A549 (cell line): Measurements from ENCODE around the gene DSCAM.

Experiments
- CBX2 ChIP-seq: fragments of 200-600 bp; sonication (generic); IDR thresholded peaks from 2 replicates; pipeline ENCODE4 v1.6.1; 2016; ENCODE audit warnings: low read depth, mild to moderate bottlenecking, borderline replicate concordance
- CEBPB ChIP-seq, 2 experiments: fragments of >200 bp in 1 of 2; sonication (Bioruptor Twin) in 1 of 2; formaldehyde crosslinking in 1 of 2; IDR thresholded peaks; 2 replicates each; pipeline ENCODE4 v1.6.1; 2012 to 2016
- CTCF ChIP-seq: fragments of >200 bp; sonication (Bioruptor Twin); formaldehyde crosslinking; IDR thresholded peaks from 3 replicates; pipeline ENCODE4 v1.5.1; 2016
- ELK1 ChIP-seq: fragments of 150-350 bp; IDR thresholded peaks from 2 replicates; pipeline ENCODE4 v1.6.1; 2014; ENCODE audit warnings: low read depth, mild to moderate bottlenecking, low read length
- EP300 ChIP-seq, 2 experiments: fragments of >200 bp; sonication (Bioruptor Twin); formaldehyde crosslinking; IDR thresholded peaks; 2 replicates in 1 of 2; 3 replicates in 1 of 2; pipeline ENCODE4 v1.6.1; 2016 to 2017
- KDM1A ChIP-seq: fragments of 200-600 bp; sonication (generic); IDR thresholded peaks from 2 replicates; pipeline ENCODE4 v1.6.1; 2016; ENCODE audit warnings: low read depth, mild to moderate bottlenecking
- MAFK ChIP-seq: fragments of 450-650 bp; IDR thresholded peaks from 2 replicates; pipeline ENCODE4 v1.6.1; 2014; ENCODE audit not compliant: partially characterized antibody
- MAX ChIP-seq: IDR thresholded peaks from 2 replicates; pipeline ENCODE4 v1.6.1; 2012
- MYC ChIP-seq: IDR thresholded peaks from 2 replicates; pipeline ENCODE4 v1.6.1; 2012; ENCODE audit warnings: mild to moderate bottlenecking, inconsistent platforms, low read length, improper control_type of control experiment, borderline replicate concordance
- NR3C1 ChIP-seq: fragments of >200 bp; sonication (Bioruptor Twin); formaldehyde crosslinking; IDR thresholded peaks from 3 replicates; pipeline ENCODE4 v1.6.1; 2017
- PBX3 ChIP-seq: IDR thresholded peaks from 2 replicates; pipeline ENCODE4 v1.6.1; 2012
- POLR2A ChIP-seq: IDR thresholded peaks from 2 replicates; pipeline ENCODE4 v1.6.1; 2012; ENCODE audit warnings: mild to moderate bottlenecking, low read length
- RFX5 ChIP-seq: fragments of 450-650 bp; IDR thresholded peaks from 2 replicates; pipeline ENCODE4 v1.7.1; 2014; ENCODE audit warnings: antibody characterized with exemption, mild to moderate bottlenecking, moderate library complexity
- SMC3 ChIP-seq: fragments of >200 bp; sonication (Bioruptor Twin); formaldehyde crosslinking; IDR thresholded peaks from 3 replicates; pipeline ENCODE4 v1.6.1; 2018; ENCODE audit warnings: inconsistent platforms

- TF ChIP-seq NR3C1 (no peak), MAFK (no peak), MYC (no peak), CTCF (no peak), CBX2 (no peak), MAX (no peak), EP300 (IDR thresholded peaks at IDR 0.05) (no peak), RFX5 (no peak), KDM1A (no peak), PBX3 (no peak), SMC3 (no peak), POLR2A (no peak), CEBPB (IDR thresholded peaks at IDR 0.05) (no peak), ELK1 (no peak)
Measured at GRCh38 chr21:40152476-40152875, 694.5 kb downstream of the DSCAM start.
